ENCODE measurements around the gene FGF19.

- TF ChIP-seq CTCF (IDR thresholded peaks at IDR 0.05) (no peak), POLR2A (IDR thresholded peaks at IDR 0.05) (no peak)
These were observed 1.6 kb upstream of the FGF19 start for GRCh38 chr11:69705351-69705811.

Data from body of pancreas (tissue), 4 donors.